Loucy (cell line): ENCODE measurements around the gene KCNMA1.

Source experiments
- H2AFZ ChIP-seq: fragments of 200-600 bp; sonication (generic); 2 replicates; pipeline ENCODE4 v1.6.0; 2016; ENCODE audit warnings: antibody characterized with exemption, mild to moderate bottlenecking, low read length, moderate library complexity
- H3F3A ChIP-seq: fragments of 200-600 bp; 2 replicates; pipeline ENCODE4 v1.6.0; 2016; ENCODE audit warnings: antibody characterized with exemption, low read depth, mild to moderate bottlenecking
- H3K27me3 ChIP-seq: fragments of 200-600 bp; sonication (generic); 2 replicates; pipeline ENCODE4 v1.6.1; 2014; ENCODE audit warnings: low read length, mild to moderate bottlenecking; ENCODE audit not compliant: insufficient read depth, poor library complexity, severe bottlenecking
- H3K36me3 ChIP-seq: fragments of 200-600 bp; sonication (generic); 2 replicates; pipeline ENCODE4 v1.6.1; 2016; ENCODE audit warnings: low read length; ENCODE audit not compliant: insufficient read depth
- H3K4me1 ChIP-seq: fragments of 200-600 bp; sonication (generic); 2 replicates; pipeline ENCODE4 v1.5.1; 2014; ENCODE audit warnings: low read length, mild to moderate bottlenecking; ENCODE audit not compliant: insufficient read depth, poor library complexity, severe bottlenecking
- H3K4me2 ChIP-seq: fragments of 200-600 bp; sonication (generic); 2 replicates; pipeline ENCODE4 v1.6.0; 2014; ENCODE audit warnings: antibody characterized with exemption, low read length, low read depth, mild to moderate bottlenecking; ENCODE audit not compliant: poor library complexity, severe bottlenecking
- H3K4me3 ChIP-seq: fragments of 200-600 bp; sonication (generic); 2 replicates; pipeline ENCODE4 v1.5.1; 2014; ENCODE audit warnings: low read length, mild to moderate bottlenecking, mixed read lengths; ENCODE audit not compliant: poor library complexity, severe bottlenecking
- H3K79me2 ChIP-seq: fragments of 200-600 bp; sonication (generic); 2 replicates; pipeline ENCODE4 v1.6.1; 2014; ENCODE audit warnings: low read length; ENCODE audit not compliant: insufficient read depth
- H3K9ac ChIP-seq: fragments of 200-600 bp; sonication (generic); 2 replicates; pipeline ENCODE4 v1.6.0; 2014; ENCODE audit warnings: mild to moderate bottlenecking, low read depth, low read length, moderate library complexity; ENCODE audit not compliant: poor library complexity, severe bottlenecking
- H3K9me2 ChIP-seq: fragments of 200-600 bp; sonication (generic); replicated peaks from 2 replicates; pipeline ENCODE4 v1.6.1; 2016; ENCODE audit warnings: low read depth, low read length, mixed read lengths
- H3K9me3 ChIP-seq: fragments of 200-600 bp; sonication (generic); 2 replicates; pipeline ENCODE4 v1.6.1; 2014; ENCODE audit warnings: mild to moderate bottlenecking, antibody characterized with exemption, low read length, low read depth; ENCODE audit not compliant: insufficient read depth
- H4K20me1 ChIP-seq: fragments of 200-600 bp; sonication (generic); 2 replicates; pipeline ENCODE4 v1.6.0; 2014; ENCODE audit warnings: antibody characterized with exemption, low read length, mild to moderate bottlenecking; ENCODE audit not compliant: insufficient read depth, poor library complexity, severe bottlenecking
- CTCF ChIP-seq: fragments of 200-600 bp; sonication (generic); conservative IDR thresholded peaks from 2 replicates; pipeline ENCODE4 v1.5.1; 2014; ENCODE audit warnings: mild to moderate bottlenecking, antibody characterized with exemption, low read length
- EZH2phosphoT487 ChIP-seq: fragments of 200-600 bp; IDR thresholded peaks from 2 replicates; pipeline ENCODE4 v1.6.1; 2018; ENCODE audit warnings: antibody characterized with exemption, mild to moderate bottlenecking, moderate library complexity, borderline replicate concordance

The KCNMA1 gene

GRCh38 chr10:77565590-77566023, 72.0 kb downstream of the KCNMA1 start:
- Histone ChIP-seq H3K9ac (no peak overlapping the region), H3F3A (no peaks in the 10 kb centered on the region), H2AFZ (no peak overlapping the region), H3K4me3 (no peak overlapping the region), H4K20me1 (no peaks in the 10 kb centered on the region), H3K9me2 (no peaks in the 10 kb centered on the region), H3K36me3 (no peaks in the 10 kb centered on the region), H3K79me2 (no peaks in the 10 kb centered on the region), H3K9me3 (no peaks in the 10 kb centered on the region), H3K27me3 (no peaks in the 10 kb centered on the region), H3K4me1 (no peaks in the 10 kb centered on the region), H3K4me2 (no peak overlapping the region)
- TF ChIP-seq CTCF (no peak), EZH2phosphoT487 (no peak)

- no peaks in the 10 kb centered on the region for H4K20me1 ChIP-seq
- no peak overlapping the region for H2AFZ ChIP-seq
- H3K79me2 ChIP-seq: no peaks in the 10 kb centered on the region
- H3K9ac ChIP-seq: no peak overlapping the region
- H3K9me3 ChIP-seq: no peaks in the 10 kb centered on the region
- H3K4me3 ChIP-seq: no peak overlapping the region
- H3K4me2 ChIP-seq: no peak overlapping the region
- H3K9me2 ChIP-seq: no peaks in the 10 kb centered on the region
- no peaks in the 10 kb centered on the region for H3K27me3 ChIP-seq
- no peaks in the 10 kb centered on the region for H3F3A ChIP-seq
- H3K4me1 ChIP-seq: no peaks in the 10 kb centered on the region
- no peaks in the 10 kb centered on the region for H3K36me3 ChIP-seq
- TF ChIP-seq EZH2phosphoT487: no peak
- TF ChIP-seq CTCF: no peak
Observed at GRCh38 chr10:77564731-77565589, 72.6 kb downstream of the KCNMA1 start.

GRCh38 chr10:77563638-77564270, 73.9 kb downstream of the KCNMA1 start:
- Histone ChIP-seq H3K27me3 (no peaks in the 10 kb centered on the region), H3K79me2 (no peaks in the 10 kb centered on the region), H3K4me1 (no peaks in the 10 kb centered on the region), H3K9ac (no peak overlapping the region), H3K9me2 (no peaks in the 10 kb centered on the region), H4K20me1 (no peaks in the 10 kb centered on the region), H3K9me3 (no peaks in the 10 kb centered on the region), H2AFZ (no peak overlapping the region), H3K4me3 (no peak overlapping the region), H3K4me2 (no peak overlapping the region), H3F3A (no peaks in the 10 kb centered on the region), H3K36me3 (no peaks in the 10 kb centered on the region)
- TF ChIP-seq EZH2phosphoT487: no peak
- TF ChIP-seq CTCF: no peak
